GM12874 (cell line): ENCODE data around the gene ATAD3A.

Experiments
- CTCF ChIP-seq: IDR thresholded peaks from 2 replicates; pipeline ENCODE4 v1.5.1; 2011; ENCODE audit warnings: low read depth, mild to moderate bottlenecking, control low read depth, low read length, moderate library complexity; ENCODE audit not compliant: insufficient read depth

Gene ATAD3A

GRCh38 chr1:1511533-1512285 lies at the start of gene ATAD3A:
Gene ATAD3A (plus strand): TSS chr1:1512162. CDS start chr1:1512269, 107 bp downstream.
- no peak for TF ChIP-seq CTCF

GRCh38 chr1:1462318-1462966 lies 49.5 kb upstream of the ATAD3A start:
- TF ChIP-seq CTCF = no peak

- TF ChIP-seq CTCF = no peak
Observed at GRCh38 chr1:1463312-1463711, 48.6 kb upstream of the ATAD3A start.

- TF ChIP-seq CTCF = no peak
Observed at GRCh38 chr1:1470626-1471388, 41.2 kb upstream of the ATAD3A start.

- TF ChIP-seq CTCF = no peak
Observed at GRCh38 chr1:1471389-1472052, 40.4 kb upstream of the ATAD3A start, which contains the start of gene ATAD3B. Gene ATAD3B (plus strand): TSS chr1:1471765. CDS start chr1:1471885, 120 bp downstream.

- TF ChIP-seq CTCF = no peak
Observed at GRCh38 chr1:1477206-1477605, 34.8 kb upstream of the ATAD3A start.
